ENCODE data around the gene KIAA0513.

DNA sequence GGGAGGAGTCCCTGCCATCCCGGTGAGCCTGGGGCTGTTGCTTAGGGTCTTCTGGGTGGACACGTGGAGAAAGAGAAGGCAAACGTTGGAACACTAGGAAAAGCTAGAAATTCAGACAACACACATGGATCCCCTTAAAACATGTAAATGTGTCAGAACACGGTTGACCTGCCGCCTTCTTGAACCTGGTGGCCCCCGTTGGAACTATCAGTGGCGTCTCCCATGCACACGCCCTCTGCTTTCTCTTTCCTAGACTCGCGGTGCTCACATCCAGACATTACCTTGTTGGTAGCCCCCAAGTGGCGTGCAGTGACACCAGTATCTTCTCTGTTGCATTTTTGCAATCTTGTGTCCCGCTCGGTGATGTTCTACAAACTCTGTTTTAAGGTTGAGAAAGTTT lies 66.1 kb downstream of the KIAA0513 start:
- TF ChIP-seq, protein P1, sequence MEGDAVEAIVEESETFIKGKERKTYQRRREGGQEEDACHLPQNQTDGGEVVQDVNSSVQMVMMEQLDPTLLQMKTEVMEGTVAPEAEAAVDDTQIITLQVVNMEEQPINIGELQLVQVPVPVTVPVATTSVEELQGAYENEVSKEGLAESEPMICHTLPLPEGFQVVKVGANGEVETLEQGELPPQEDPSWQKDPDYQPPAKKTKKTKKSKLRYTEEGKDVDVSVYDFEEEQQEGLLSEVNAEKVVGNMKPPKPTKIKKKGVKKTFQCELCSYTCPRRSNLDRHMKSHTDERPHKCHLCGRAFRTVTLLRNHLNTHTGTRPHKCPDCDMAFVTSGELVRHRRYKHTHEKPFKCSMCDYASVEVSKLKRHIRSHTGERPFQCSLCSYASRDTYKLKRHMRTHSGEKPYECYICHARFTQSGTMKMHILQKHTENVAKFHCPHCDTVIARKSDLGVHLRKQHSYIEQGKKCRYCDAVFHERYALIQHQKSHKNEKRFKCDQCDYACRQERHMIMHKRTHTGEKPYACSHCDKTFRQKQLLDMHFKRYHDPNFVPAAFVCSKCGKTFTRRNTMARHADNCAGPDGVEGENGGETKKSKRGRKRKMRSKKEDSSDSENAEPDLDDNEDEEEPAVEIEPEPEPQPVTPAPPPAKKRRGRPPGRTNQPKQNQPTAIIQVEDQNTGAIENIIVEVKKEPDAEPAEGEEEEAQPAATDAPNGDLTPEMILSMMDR (IDR thresholded peaks at IDR 0.05), result no peak
- TF ChIP-seq EP300 (IDR thresholded peaks at IDR 0.05; ENCODE audit: low read depth), result no peak
